ENCODE data around the gene STRAP.
"Not testable (repeated sequence)": the region's sequence is repeated elsewhere in the genome, so short reads cannot be mapped to it uniquely, and the experiment has no call there.

Gene STRAP

DNA sequence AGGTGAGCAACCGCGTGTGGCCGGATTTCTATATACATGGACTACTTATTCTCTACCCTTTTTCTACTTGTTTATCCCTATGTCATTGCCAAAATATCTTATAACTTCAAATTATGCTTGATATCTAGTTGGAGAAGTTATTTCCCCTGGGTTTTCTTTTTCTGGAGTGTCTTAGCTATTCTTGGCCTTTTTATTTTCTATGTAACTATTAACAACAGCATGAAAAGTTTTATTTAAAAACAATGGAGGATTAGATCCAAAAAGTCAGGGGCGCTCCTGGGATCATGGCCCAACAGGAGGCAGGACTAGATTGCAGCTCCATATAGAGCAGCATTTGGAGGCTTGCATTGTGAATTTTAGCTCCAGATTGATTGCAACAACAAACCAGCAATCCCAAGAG is 8.6 kb upstream of the STRAP start:
- no peak for DNase-seq

DNA sequence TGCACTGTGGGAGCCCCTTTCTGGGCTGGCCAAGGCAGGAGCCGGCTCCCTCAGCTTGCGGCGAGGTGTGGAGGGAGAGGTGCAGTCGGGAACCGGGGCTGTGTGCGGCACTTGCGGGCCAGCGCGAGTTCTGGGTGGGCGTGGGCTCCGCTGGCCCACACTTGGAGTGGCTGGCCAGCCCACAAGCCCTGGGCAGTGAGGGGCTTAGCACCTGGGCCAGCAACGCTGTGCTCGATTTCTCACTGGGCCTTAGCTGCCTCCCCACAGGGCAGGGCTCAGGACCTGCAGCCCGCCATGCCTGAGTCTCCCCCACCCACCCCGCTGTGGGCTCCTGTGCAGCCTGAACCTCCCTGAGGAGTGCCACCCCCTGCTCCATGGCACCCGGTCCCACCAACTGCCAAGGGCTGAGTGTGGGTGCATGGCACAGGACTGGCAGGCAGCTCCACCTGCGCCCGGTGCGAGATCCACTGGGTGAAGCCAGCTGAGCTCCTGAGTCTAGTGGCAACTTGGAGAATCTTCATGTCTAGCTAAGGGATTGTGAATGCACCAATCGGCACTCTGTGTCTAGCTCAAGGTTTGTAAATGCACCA is 7.5 kb upstream of the STRAP start:
- DNase-seq: not testable (repeated sequence)

DNA sequence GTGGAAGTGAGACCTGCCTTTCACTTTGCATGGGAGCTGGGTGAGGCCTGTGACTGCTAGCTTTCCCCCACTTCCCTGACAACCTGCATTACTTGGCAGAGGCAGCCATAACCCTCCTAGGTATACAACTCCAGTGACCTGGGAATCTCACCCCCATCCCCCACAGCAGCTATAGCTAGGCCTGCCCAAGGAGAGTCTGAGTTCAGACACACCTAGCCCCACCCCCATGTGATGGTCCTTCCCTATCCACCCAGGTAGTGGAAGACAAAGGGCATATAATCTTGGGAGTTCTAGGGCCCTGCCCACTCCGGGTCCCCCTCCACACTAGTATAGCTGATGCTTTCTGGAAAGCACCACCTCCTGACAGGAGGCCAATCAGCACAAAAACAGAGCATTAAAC is 6.3 kb upstream of the STRAP start:
- DNase-seq: no peak

DNA sequence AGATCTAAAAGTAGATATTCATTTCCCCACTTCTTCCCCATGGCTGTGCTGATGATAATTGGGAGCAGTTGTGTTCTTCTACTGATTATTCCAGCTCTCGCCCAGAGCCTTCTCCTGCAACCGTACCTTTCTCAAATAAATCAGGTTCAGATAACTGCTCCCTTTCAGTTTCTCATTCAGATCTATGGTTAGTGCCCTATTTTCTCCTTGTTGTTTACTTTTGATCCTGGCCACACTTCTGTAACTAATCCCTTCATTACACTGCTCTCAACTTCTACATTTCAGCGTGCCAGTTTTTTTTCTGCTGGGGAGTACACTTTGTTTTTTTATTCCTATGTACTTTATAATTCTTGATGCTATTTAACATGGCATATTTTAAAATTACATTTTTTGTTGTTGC is 2.8 kb upstream of the STRAP start:
- no peak for DNase-seq

DNA sequence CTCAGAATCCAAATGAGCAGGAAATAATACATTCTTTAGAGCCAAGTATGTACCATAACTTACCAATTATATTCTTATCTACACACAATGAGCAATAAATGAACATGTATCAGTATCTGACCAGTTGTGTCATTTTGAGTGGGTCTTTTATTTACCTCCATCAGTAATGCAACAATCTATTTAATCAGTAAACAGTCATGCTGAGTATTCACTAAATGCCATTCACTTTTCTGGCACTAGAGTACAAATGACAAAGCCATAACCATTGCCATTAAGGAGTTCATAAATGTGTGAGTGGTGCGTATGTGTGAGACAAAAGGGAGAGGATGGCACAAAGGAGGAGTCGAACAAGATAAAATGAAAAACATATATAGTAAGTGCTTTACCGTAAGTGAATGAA is 1.5 kb upstream of the STRAP start:
- DNase-seq: no peak

DNA sequence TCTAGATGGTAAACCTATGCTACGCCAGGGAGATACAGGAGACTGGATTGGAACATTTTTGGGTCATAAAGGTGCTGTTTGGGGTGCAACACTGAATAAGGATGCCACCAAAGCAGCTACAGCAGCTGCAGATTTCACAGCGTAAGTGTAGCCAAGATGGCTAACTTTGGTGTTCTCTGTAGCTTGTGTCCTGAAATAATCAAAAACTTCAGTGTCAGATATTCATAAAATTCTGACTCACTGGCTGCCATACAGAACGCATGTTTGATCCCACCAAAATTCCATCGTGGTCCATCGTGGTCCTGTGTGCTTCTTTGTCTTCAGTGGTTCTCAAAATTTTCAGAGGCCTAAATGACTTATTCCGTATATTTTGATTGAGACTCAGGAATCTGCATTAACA is 1.3 kb downstream of the STRAP start:
- DNase-seq: no peak

DNA sequence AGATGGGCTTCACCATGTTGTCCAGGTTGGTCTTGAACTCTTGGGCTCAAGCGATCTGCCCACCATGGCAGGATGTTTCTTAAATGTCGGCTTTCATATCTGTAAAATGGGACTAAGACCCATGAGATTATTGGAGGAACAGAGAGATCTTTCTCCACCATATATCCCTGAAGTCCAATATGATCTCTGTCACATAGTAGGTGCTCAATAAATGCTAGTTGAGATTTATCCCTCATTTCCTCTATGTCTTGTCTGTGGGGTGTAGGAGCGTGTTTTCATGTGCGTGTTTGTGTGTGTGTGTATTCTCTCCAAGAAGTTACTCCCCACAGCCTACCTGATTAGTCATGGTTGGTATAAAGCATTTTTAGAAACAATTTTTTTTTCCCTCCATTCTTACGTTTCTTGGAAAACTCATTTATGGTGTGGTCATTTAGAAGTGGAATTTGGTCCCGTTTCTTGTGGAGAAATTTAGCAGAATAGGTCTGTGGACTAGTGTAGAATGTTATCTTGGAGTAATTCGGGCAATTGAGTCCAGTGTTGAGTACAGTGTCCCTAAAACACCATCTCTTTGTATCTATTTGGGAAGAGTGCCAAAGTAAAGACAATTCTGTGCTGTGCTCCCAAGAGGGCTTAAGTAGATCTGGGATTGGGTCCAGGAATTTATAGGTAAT is 4.3 kb downstream of the STRAP start:
- no peak for DNase-seq

GRCh38 chr12:15887043-15887817 is 5.0 kb downstream of the STRAP start:
- DNase-seq: no peak

DNA sequence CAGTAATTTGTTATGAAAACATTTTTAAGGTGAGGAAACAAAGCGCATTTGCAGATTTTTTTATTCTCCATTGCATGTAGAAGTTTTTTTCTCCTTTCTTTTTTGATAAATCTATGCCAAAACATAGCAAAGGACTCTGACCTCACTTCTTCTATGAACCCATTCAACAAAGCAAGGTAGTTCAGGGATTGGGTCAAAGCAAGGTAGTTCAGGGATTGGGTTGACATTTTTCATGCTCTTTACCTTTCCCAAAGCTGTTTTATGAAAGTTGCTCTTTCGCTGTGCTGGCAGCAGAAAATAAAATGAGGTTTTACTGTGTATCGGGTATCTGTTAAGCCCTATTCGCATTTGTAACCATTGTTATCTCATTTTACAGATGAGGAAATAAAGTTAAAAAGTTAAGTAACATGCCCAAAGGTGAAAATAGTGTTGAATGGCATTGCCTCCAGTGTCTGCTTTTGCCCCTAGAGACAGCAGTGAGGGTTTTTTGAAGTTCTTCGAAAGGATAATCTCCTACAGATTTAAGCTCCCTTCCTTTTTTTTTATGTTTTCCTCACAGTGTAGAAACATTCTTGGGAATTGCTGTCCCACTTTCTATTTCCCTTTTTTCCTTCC is 10.6 kb downstream of the STRAP start:
- no peak for DNase-seq

GRCh38 chr12:15893260-15893659 is 11.1 kb downstream of the STRAP start:
- DNase-seq: no peak

DNA sequence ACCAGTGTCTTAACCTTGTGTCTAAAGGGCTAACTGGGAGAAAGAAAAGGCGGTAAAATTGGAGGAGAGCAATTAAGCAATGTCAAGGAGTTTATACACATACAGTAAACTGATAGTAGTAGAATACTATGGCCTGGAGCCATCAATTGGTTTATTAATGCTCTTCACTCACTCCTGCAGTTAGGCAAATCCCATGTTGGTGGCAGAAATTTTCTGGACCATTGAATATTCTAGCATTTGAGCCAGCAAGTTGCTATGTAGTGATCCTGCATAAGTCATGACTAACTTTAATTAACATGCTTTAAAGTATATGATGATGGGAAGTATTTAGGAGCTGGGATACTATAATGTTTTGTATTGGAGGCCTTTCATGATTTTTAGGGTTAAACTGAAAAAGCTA is 14.7 kb downstream of the STRAP start:
- DNase-seq: no peak

DNA sequence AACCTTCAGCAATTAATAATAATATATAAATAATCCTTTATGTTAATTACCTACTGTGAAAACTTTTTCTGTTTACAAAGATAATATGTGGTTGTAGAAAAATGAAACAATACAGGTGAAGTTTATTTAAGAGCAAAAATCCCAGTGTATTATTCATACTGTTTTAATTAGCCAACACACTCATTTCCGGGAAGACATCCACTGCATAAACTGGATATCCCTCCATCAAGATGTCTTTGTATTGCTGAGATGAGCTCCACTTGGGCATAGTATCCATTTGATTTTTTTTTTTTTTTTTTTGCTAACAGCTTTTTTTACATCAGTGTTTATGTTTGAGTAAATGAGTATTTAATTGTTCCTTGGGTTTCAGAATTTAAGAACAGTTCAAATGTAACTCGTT is 15.2 kb downstream of the STRAP start:
- DNase-seq: no peak

- DNase-seq: no peak
These were observed 17.2 kb downstream of the STRAP start for GRCh38 chr12:15899282-15899870.

DNA sequence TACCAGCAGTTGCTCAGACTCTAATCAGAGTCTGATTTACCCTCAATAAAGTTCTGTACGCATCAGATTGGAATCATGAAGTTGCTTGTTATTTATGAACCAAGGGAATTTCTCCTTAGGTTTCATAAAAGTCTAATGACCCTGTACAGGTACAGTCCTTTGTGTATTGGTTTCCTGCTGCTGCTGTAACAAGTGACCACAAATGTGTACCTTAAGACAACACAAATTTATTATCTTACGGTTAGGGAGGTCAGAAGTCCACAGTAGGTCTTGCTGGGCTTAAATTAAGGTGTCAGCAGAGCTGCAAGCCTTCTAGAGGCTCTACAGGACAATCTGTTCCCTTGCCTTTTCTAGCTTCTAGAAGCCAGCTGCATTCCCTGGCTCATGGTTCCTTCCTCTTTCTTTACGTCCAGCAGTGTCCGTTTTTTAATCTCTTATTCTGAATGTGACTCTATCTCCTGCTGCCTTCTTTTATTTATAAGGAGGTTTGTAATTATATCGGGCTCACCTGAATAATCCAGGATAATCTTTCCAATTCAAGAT is 22.3 kb downstream of the STRAP start:
- no peak for DNase-seq

DNA sequence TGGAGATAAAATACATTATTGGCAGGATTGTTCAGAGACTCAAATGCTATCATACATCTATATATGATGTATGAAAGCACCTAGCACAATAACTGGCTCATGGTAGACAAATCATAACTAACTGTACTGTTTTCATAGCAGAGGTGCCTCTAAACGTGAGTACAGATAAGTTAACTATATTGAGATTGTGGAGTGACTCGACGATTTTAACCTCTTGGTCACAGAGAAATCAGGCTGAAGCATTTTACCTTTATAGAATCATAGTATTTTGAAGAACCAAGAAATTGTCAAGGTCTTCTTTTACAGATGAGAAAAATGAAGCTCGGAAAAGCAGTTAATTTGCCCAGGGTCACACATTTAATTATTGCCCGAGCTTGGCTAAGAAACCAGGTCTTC is 28.3 kb downstream of the STRAP start:
- DNase-seq: no peak

DNA sequence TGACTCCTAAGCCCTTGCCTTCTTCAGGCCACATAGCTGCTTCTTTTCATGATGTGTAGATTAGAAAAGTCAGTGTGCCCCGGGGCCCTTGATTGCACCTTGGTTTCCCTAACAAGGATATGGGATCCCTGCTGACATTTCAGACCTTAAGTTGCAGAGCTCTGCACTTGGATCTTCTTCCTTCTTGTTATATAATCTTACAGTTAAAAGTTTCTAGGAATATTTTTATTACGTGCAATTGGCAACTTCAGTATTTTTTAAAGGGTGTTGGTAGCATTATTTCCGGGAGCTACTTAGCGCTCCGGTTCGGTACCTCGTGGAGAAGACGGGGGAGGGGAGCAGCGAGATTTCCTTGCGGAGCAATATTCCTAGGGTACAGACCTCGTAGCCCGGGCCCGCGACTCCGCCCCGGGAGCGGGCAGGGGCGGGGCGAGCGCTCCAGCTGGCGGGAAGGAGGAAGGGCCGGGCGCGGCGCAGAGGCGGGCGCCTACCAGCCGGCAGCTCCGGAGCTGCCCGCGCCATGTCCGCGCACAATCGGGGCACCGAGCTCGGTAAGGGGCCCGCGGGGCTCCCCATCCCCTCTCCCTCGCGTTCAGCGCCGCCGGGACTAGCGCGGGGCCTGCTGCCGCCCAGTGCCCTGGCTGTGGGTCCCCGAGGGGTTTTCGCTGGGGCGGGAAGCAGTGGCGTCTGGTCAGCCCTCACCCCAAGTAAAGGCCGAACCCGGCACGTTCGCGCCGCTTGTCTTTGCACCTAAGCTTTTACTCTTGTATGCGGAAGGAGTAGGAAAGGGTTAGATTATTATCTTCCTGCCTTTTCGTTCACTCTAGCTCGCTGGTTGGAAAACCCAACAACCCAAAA is 28.9 kb downstream of the STRAP start, which contains the start of gene DERA:
TSS of gene DERA (plus strand) at position 469 of the 858 bp plus-strand sequence. CDS start at position 521, 52 bp downstream.
- DNase-seq: peak; percentile 11 to 26 (median 14)

GRCh38 chr12:15911931-15912330 is 29.7 kb downstream of the STRAP start:
- not testable (repeated sequence) for DNase-seq

DNA sequence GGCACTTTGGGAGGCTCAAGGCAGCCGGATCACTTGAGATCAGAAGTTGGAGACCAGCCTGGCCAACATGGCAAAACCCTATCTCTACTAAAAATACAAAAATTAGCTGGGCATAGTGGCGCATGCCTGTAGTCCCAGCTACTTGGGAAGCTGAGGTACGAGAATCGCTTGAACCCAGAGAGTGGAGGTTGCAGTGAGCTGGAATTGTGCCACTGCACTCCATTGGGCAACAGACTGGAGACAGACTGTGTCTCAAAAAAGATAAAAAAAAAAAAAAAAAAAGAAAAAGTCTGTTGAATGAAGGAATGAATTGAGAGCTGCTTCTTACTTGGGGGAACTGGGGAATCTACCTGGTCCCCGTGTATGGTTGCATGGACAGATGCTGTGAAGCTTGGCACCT is 31.9 kb downstream of the STRAP start:
- DNase-seq: not testable (repeated sequence)

DNA sequence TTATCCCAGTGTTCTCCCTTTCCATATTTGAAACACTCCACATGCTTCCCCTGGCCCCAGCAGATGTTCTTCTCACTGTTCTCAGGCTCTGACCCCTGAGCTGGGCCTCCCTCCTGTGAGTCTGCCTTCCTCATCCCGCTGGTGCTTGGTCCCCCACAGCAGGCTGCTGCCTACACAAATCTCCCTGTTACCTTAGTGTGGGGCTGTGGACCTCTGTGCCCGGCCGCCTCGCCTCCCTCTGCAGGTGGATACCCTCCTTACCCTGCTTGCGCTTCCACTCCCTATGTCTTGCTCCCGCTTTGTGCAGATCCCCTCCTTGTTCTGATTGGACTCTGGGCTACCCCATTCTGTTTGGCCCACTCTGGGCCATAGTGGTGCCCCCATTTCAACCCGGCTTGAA is 35.9 kb downstream of the STRAP start:
- DNase-seq: no peak

GRCh38 chr12:15919418-15919817 is 37.2 kb downstream of the STRAP start:
- DNase-seq: no peak

DNA sequence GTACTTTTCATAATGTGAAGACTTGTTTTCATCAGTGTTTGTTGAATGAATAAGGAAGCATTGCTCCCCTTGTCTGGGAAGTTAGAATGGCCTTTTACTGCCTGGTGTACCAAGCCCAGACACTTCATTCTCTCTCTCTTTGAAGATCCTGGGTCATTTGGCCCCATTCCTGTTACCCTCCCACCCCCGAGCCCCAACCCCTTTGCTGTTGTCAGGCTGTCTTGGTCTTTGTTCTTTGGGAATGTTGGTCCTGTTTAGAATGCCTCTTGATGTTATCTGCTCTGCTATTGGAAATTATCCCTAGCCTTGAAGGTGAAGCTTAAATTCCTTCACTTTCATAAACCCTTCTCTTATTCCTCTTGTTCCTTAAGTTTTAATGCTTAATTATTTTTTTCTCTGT is 42.8 kb downstream of the STRAP start:
- no peak for DNase-seq

DNA sequence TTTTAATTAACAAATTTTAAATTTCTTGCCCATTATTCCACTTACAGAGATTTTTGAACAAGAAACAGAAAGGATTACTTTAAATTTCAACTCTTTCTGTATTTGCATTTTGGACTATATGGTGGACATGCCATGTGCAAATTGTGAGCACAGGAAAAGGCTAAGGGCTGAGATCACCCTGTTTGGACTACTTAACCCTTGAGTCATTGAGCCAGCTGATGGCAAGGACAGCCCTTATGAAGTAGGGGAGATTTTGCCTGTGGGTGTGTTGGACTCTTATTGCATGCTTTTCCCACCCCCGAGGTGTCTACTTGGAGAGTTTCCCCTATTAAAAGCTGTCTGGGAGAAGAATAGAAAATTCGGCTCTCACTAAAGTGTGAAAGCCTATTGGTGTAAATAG is 46.2 kb downstream of the STRAP start:
- DNase-seq: no peak
